ENCODE results near the gene CLASRP.

The CLASRP gene

DNA sequence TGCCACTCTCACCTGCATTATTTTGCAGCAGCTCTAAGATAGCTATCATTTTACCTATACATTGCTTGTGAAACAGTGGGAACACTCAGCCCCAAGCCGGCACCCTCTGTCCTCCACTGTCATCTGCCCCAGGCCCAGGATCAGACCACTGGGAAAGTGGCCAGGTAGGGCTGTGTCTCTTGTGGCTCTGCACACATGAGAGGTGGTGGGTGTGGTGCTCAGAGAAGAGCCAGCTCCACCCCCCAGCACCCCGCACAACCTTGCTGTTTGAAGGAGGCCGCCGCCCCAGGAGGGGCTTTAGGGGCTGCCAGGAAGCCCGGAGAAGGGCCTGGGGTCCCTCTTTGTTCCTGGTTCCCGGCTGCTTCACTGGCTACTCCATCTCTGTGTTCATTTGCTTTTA, 80.7 kb downstream of the CLASRP start:
- no peak for DNase-seq (ENCODE audit: low read depth, low spot score)
- no peak overlapping the region for H3K27ac ChIP-seq
